WTC11 (cell line): Measurements from ENCODE around the gene USP50. TPM values are rescaled to one million over a fixed set of nuclear protein-coding genes. Genes with fewer than 3 reads are reported as not detected.

Experiments
- ATAC-seq: fragments of 200-7000 bp; cut with Tn5 transposase; 2 replicates; pipeline ENCODE4 v1.10.0; 2021; ENCODE audit warnings: mild to moderate bottlenecking, moderate library complexity
- CTCF ChIA-PET: fragments of 300-600 bp; sonication (Branson Sonifier 250); formaldehyde crosslinking; loops from one replicate; lab custom pipeline; 2021; ENCODE audit warnings: antibody characterized with exemption; lab: Charles Lee
- POLR2A ChIA-PET: fragments of 350-600 bp; sonication (Branson Sonifier 250); formaldehyde crosslinking; loops from one replicate; lab custom pipeline; 2021; ENCODE audit warnings: antibody characterized with exemption; lab: Charles Lee
- DNase-seq: peaks from one replicate; pipeline ENCODE4 v3.0.0; 2021; ENCODE audit warnings: low spot score
- H3K27ac Mint-ChIP-seq: 2 replicates; pipeline ENCODE4 v1.8.0; 2021; ENCODE audit warnings: mixed read lengths
- H3K27me3 Mint-ChIP-seq: 2 replicates; pipeline ENCODE4 v1.8.0; 2021; ENCODE audit warnings: low read depth, mild to moderate bottlenecking, moderate library complexity, mixed read lengths
- H3K36me3 Mint-ChIP-seq: 2 replicates; pipeline ENCODE4 v1.8.0; 2021; ENCODE audit warnings: mixed read lengths
- H3K4me1 Mint-ChIP-seq: 2 replicates; pipeline ENCODE4 v1.8.0; 2022; ENCODE audit warnings: mixed read lengths
- H3K4me3 Mint-ChIP-seq: 2 replicates; pipeline ENCODE4 v1.8.0; 2021; ENCODE audit warnings: mild to moderate bottlenecking, moderate library complexity, mixed read lengths
- H3K9me3 Mint-ChIP-seq: 2 replicates; pipeline ENCODE4 v1.8.0; 2021; ENCODE audit warnings: mixed read lengths
- CREM ChIP-seq: sonication (generic); formaldehyde crosslinking; IDR thresholded peaks from 2 replicates; pipeline ENCODE4 v1.8.1; 2022; ENCODE audit warnings: mild to moderate bottlenecking, missing genetic modification reagents, moderate library complexity
- EMX1 ChIP-seq: fragments of 250-450 bp; sonication (Bioruptor Pico); IDR thresholded peaks from 2 replicates; pipeline ENCODE4 v1.8.0; 2021; ENCODE audit warnings: mild to moderate bottlenecking
- IRF2 ChIP-seq: sonication (generic); formaldehyde crosslinking; IDR thresholded peaks from 2 replicates; pipeline ENCODE4 v1.8.0; 2022; ENCODE audit warnings: low read depth, missing genetic modification reagents, borderline replicate concordance
- JAZF1 ChIP-seq: fragments of 250-450 bp; sonication (Bioruptor Pico); IDR thresholded peaks from 2 replicates; pipeline ENCODE4 v1.9.0; 2021; ENCODE audit warnings: moderate library complexity, mild to moderate bottlenecking, inconsistent platforms
- SMAD4 ChIP-seq: sonication (generic); formaldehyde crosslinking; IDR thresholded peaks from 2 replicates; pipeline ENCODE4 v1.8.0; 2022; ENCODE audit warnings: mild to moderate bottlenecking, missing genetic modification reagents
- TCF7 ChIP-seq: sonication (generic); formaldehyde crosslinking; IDR thresholded peaks from 2 replicates; pipeline ENCODE4 v1.8.0; 2022; ENCODE audit warnings: mild to moderate bottlenecking, low read depth, missing genetic modification reagents, moderate library complexity
- TEAD1 ChIP-seq: sonication (generic); formaldehyde crosslinking; IDR thresholded peaks from 2 replicates; pipeline ENCODE4 v1.8.0; 2022; ENCODE audit warnings: mild to moderate bottlenecking, missing genetic modification reagents
- TEAD4 ChIP-seq: sonication (generic); formaldehyde crosslinking; IDR thresholded peaks from 2 replicates; pipeline ENCODE4 v1.8.0; 2022; ENCODE audit warnings: mild to moderate bottlenecking, missing genetic modification reagents
- ZNF121 ChIP-seq: sonication (generic); formaldehyde crosslinking; IDR thresholded peaks from 2 replicates; pipeline ENCODE4 v1.8.0; 2023; ENCODE audit warnings: missing genetic modification reagents
- ZNF416 ChIP-seq: fragments of 250-450 bp; sonication (Bioruptor Pico); IDR thresholded peaks from 2 replicates; pipeline ENCODE4 v1.9.0; 2021; ENCODE audit warnings: mild to moderate bottlenecking, inconsistent platforms
- total RNA-seq: library from RNA; stranded (reverse); gene quantifications from 3 replicates; pipeline ENCODE4 v1.2.3, GENCODE V29; 2021
- TF ChIP-seq, protein P1 (sequence below): sonication (generic); formaldehyde crosslinking; IDR thresholded peaks from 2 replicates; pipeline ENCODE4 v1.8.1; 2023; ENCODE audit warnings: mild to moderate bottlenecking, missing genetic modification reagents, borderline replicate concordance
- TF ChIP-seq, protein P2 (sequence below): sonication (generic); formaldehyde crosslinking; IDR thresholded peaks from 2 replicates; pipeline ENCODE4 v1.8.0; 2023; ENCODE audit warnings: missing genetic modification reagents
- TF ChIP-seq, protein P3 (sequence below): fragments of 200-600 bp; IDR thresholded peaks from 2 replicates; pipeline ENCODE4 v1.8.0; 2022; ENCODE audit warnings: antibody characterized with exemption
- TF ChIP-seq, protein P4 (sequence below): fragments of 250-450 bp; sonication (Bioruptor Pico); IDR thresholded peaks from 2 replicates; pipeline ENCODE4 v1.8.0; 2021; ENCODE audit warnings: mild to moderate bottlenecking
- TF ChIP-seq, protein P5 (sequence below): fragments of 250-450 bp; sonication (Bioruptor Pico); IDR thresholded peaks from 2 replicates; pipeline ENCODE4 v1.9.0; 2021; ENCODE audit warnings: mild to moderate bottlenecking
- TF ChIP-seq, protein P6 (sequence below): sonication (generic); formaldehyde crosslinking; IDR thresholded peaks from 2 replicates; pipeline ENCODE4 v1.8.0; 2022; ENCODE audit warnings: mild to moderate bottlenecking, missing genetic modification reagents
- TF ChIP-seq, protein P7 (sequence below): sonication (generic); formaldehyde crosslinking; IDR thresholded peaks from 2 replicates; pipeline ENCODE4 v1.8.1; 2022; ENCODE audit warnings: mild to moderate bottlenecking, missing genetic modification reagents, moderate library complexity, borderline replicate concordance
- TF ChIP-seq, protein P8 (sequence below): sonication (generic); formaldehyde crosslinking; IDR thresholded peaks from 2 replicates; pipeline ENCODE4 v1.8.1; 2023; ENCODE audit warnings: mild to moderate bottlenecking, missing genetic modification reagents

Gene USP50
- total RNA-seq, 1 experiment from 2014 or later = not detected

DNA sequence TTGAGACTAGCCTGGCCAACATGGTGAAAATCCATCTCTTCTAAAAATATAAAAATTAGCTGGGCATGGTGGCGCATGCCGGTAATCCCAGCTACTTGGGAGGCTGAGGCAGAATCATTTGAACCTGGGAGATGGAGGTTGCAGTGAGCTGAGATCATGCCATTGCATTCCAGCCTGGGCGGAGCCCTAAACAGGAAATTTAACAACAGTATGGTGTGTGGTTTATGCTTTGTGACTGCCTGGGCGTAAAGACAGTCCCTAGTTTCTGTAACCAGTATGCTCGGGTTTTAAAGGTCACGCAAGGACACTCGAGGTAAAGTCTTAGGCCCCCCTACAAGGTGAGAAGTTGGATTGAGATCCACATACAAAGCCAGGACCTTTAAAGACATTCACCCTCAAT is 43.3 kb downstream of the USP50 start:
- Mint-ChIP-seq H3K27ac (no peak overlapping the region), H3K9me3 (no peaks in the 10 kb centered on the region), H3K27me3 (no peaks in the 10 kb centered on the region), H3K4me3 (no peak overlapping the region), H3K4me1 (peaks cover 16% of the 10 kb centered on the region), H3K36me3 (peaks cover 23% of the 10 kb centered on the region)
- no peak for TF ChIP-seq ZNF121 (CRISPR knock-in tag)
- TF ChIP-seq, protein P1, sequence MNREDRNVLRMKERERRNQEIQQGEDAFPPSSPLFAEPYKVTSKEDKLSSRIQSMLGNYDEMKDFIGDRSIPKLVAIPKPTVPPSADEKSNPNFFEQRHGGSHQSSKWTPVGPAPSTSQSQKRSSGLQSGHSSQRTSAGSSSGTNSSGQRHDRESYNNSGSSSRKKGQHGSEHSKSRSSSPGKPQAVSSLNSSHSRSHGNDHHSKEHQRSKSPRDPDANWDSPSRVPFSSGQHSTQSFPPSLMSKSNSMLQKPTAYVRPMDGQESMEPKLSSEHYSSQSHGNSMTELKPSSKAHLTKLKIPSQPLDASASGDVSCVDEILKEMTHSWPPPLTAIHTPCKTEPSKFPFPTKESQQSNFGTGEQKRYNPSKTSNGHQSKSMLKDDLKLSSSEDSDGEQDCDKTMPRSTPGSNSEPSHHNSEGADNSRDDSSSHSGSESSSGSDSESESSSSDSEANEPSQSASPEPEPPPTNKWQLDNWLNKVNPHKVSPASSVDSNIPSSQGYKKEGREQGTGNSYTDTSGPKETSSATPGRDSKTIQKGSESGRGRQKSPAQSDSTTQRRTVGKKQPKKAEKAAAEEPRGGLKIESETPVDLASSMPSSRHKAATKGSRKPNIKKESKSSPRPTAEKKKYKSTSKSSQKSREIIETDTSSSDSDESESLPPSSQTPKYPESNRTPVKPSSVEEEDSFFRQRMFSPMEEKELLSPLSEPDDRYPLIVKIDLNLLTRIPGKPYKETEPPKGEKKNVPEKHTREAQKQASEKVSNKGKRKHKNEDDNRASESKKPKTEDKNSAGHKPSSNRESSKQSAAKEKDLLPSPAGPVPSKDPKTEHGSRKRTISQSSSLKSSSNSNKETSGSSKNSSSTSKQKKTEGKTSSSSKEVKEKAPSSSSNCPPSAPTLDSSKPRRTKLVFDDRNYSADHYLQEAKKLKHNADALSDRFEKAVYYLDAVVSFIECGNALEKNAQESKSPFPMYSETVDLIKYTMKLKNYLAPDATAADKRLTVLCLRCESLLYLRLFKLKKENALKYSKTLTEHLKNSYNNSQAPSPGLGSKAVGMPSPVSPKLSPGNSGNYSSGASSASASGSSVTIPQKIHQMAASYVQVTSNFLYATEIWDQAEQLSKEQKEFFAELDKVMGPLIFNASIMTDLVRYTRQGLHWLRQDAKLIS (CRISPR knock-in tag) = no peak
- no peak for TF ChIP-seq SMAD4 (CRISPR knock-in tag)
- TF ChIP-seq, protein P2, sequence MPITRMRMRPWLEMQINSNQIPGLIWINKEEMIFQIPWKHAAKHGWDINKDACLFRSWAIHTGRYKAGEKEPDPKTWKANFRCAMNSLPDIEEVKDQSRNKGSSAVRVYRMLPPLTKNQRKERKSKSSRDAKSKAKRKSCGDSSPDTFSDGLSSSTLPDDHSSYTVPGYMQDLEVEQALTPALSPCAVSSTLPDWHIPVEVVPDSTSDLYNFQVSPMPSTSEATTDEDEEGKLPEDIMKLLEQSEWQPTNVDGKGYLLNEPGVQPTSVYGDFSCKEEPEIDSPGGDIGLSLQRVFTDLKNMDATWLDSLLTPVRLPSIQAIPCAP (CRISPR knock-in tag) = no peak
- TF ChIP-seq, protein P3, sequence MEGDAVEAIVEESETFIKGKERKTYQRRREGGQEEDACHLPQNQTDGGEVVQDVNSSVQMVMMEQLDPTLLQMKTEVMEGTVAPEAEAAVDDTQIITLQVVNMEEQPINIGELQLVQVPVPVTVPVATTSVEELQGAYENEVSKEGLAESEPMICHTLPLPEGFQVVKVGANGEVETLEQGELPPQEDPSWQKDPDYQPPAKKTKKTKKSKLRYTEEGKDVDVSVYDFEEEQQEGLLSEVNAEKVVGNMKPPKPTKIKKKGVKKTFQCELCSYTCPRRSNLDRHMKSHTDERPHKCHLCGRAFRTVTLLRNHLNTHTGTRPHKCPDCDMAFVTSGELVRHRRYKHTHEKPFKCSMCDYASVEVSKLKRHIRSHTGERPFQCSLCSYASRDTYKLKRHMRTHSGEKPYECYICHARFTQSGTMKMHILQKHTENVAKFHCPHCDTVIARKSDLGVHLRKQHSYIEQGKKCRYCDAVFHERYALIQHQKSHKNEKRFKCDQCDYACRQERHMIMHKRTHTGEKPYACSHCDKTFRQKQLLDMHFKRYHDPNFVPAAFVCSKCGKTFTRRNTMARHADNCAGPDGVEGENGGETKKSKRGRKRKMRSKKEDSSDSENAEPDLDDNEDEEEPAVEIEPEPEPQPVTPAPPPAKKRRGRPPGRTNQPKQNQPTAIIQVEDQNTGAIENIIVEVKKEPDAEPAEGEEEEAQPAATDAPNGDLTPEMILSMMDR = no peak
- TF ChIP-seq, protein P4, sequence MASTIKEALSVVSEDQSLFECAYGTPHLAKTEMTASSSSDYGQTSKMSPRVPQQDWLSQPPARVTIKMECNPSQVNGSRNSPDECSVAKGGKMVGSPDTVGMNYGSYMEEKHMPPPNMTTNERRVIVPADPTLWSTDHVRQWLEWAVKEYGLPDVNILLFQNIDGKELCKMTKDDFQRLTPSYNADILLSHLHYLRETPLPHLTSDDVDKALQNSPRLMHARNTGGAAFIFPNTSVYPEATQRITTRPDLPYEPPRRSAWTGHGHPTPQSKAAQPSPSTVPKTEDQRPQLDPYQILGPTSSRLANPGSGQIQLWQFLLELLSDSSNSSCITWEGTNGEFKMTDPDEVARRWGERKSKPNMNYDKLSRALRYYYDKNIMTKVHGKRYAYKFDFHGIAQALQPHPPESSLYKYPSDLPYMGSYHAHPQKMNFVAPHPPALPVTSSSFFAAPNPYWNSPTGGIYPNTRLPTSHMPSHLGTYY (CRISPR knock-in tag) = no peak
- TF ChIP-seq ZNF416 (CRISPR knock-in tag) = no peak
- TF ChIP-seq TCF7 (CRISPR knock-in tag) = no peak
- TF ChIP-seq TEAD4 (CRISPR knock-in tag) = no peak
- TF ChIP-seq, protein P5, sequence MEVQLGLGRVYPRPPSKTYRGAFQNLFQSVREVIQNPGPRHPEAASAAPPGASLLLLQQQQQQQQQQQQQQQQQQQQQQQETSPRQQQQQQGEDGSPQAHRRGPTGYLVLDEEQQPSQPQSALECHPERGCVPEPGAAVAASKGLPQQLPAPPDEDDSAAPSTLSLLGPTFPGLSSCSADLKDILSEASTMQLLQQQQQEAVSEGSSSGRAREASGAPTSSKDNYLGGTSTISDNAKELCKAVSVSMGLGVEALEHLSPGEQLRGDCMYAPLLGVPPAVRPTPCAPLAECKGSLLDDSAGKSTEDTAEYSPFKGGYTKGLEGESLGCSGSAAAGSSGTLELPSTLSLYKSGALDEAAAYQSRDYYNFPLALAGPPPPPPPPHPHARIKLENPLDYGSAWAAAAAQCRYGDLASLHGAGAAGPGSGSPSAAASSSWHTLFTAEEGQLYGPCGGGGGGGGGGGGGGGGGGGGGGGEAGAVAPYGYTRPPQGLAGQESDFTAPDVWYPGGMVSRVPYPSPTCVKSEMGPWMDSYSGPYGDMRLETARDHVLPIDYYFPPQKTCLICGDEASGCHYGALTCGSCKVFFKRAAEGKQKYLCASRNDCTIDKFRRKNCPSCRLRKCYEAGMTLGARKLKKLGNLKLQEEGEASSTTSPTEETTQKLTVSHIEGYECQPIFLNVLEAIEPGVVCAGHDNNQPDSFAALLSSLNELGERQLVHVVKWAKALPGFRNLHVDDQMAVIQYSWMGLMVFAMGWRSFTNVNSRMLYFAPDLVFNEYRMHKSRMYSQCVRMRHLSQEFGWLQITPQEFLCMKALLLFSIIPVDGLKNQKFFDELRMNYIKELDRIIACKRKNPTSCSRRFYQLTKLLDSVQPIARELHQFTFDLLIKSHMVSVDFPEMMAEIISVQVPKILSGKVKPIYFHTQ (CRISPR knock-in tag) = no peak
- TF ChIP-seq TEAD1 (CRISPR knock-in tag) = no peak
- TF ChIP-seq IRF2 (CRISPR knock-in tag) = no peak
- TF ChIP-seq, protein P6, sequence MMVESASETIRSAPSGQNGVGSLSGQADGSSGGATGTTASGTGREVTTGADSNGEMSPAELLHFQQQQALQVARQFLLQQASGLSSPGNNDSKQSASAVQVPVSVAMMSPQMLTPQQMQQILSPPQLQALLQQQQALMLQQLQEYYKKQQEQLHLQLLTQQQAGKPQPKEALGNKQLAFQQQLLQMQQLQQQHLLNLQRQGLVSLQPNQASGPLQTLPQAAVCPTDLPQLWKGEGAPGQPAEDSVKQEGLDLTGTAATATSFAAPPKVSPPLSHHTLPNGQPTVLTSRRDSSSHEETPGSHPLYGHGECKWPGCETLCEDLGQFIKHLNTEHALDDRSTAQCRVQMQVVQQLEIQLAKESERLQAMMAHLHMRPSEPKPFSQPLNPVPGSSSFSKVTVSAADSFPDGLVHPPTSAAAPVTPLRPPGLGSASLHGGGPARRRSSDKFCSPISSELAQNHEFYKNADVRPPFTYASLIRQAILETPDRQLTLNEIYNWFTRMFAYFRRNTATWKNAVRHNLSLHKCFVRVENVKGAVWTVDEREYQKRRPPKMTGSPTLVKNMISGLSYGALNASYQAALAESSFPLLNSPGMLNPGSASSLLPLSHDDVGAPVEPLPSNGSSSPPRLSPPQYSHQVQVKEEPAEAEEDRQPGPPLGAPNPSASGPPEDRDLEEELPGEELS (CRISPR knock-in tag) = no peak
- no peak for TF ChIP-seq EMX1 (CRISPR knock-in tag)
- TF ChIP-seq, protein P7, sequence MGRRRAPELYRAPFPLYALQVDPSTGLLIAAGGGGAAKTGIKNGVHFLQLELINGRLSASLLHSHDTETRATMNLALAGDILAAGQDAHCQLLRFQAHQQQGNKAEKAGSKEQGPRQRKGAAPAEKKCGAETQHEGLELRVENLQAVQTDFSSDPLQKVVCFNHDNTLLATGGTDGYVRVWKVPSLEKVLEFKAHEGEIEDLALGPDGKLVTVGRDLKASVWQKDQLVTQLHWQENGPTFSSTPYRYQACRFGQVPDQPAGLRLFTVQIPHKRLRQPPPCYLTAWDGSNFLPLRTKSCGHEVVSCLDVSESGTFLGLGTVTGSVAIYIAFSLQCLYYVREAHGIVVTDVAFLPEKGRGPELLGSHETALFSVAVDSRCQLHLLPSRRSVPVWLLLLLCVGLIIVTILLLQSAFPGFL (CRISPR knock-in tag) = no peak
- TF ChIP-seq CREM (CRISPR knock-in tag) = no peak
- no peak for TF ChIP-seq JAZF1 (CRISPR knock-in tag)
- TF ChIP-seq, protein P8, sequence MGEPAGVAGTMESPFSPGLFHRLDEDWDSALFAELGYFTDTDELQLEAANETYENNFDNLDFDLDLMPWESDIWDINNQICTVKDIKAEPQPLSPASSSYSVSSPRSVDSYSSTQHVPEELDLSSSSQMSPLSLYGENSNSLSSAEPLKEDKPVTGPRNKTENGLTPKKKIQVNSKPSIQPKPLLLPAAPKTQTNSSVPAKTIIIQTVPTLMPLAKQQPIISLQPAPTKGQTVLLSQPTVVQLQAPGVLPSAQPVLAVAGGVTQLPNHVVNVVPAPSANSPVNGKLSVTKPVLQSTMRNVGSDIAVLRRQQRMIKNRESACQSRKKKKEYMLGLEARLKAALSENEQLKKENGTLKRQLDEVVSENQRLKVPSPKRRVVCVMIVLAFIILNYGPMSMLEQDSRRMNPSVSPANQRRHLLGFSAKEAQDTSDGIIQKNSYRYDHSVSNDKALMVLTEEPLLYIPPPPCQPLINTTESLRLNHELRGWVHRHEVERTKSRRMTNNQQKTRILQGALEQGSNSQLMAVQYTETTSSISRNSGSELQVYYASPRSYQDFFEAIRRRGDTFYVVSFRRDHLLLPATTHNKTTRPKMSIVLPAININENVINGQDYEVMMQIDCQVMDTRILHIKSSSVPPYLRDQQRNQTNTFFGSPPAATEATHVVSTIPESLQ (CRISPR knock-in tag) = no peak
- ChIA-PET CTCF (no interaction called here), POLR2A (no interaction called here)
- ATAC-seq (no peak), DNase-seq (no peak)
